ENCODE data around the gene RBMS1. TPM values are rescaled to one million over a fixed set of nuclear protein-coding genes. Genes with fewer than 3 reads are reported as not detected.
"Not testable (repeated sequence)": the region's sequence is repeated elsewhere in the genome, so short reads cannot be mapped to it uniquely, and the experiment has no call there.

Gene RBMS1
- total and polyA plus RNA-seq, 5 experiments from 2014 or later: 80.0 to 125 (median 106) TPM

DNA sequence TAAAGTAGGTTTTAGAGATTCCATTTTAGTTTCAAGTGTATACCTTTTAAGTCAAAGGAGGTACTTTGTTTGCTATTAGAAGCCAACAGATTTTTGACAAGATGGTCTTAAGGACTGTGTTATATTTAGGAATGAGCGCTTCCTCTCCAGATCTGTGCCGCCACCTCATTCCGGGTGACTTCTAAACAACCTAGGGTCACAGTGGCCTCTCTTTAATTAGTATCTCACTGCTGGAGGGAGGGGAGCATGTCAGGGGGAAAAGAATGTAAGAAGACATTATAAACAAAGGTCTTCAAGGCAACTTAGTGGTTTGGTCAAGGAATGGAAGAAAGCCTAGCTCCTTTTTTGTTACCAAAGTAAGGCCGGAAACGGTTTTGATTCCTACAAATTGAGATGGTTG is 67.0 kb downstream of the RBMS1 start:
- Mint-ChIP-seq H3K9me3 (peaks cover 0 to 11% (median 0%) of the 10 kb centered on the region in 9 donors), H3K4me1 (peaks cover 35 to 73% (median 61%) of the 10 kb centered on the region in 4 donors), H3K4me3 (peak overlapping the region in 7 of 10 donors; percentile 1 to 52 (median 19)), H3K27me3 (no peaks in the 10 kb centered on the region), H3K36me3 (peaks cover 5 to 9% (median 8%) of the 10 kb centered on the region in 3 donors), H3K27ac (peak overlapping the region in 8 of 10 donors; percentile 52 to 88 (median 76))
- ATAC-seq (no peak), DNase-seq (no peak)
- POLR2A ChIA-PET: interaction anchor here (0.7 to 4.9 kb wide), 4 partner anchors 9 to 63 kb away, joined by 4 to 59 read pairs (median 18); no protein-coding TSS in a partner anchor

DNA sequence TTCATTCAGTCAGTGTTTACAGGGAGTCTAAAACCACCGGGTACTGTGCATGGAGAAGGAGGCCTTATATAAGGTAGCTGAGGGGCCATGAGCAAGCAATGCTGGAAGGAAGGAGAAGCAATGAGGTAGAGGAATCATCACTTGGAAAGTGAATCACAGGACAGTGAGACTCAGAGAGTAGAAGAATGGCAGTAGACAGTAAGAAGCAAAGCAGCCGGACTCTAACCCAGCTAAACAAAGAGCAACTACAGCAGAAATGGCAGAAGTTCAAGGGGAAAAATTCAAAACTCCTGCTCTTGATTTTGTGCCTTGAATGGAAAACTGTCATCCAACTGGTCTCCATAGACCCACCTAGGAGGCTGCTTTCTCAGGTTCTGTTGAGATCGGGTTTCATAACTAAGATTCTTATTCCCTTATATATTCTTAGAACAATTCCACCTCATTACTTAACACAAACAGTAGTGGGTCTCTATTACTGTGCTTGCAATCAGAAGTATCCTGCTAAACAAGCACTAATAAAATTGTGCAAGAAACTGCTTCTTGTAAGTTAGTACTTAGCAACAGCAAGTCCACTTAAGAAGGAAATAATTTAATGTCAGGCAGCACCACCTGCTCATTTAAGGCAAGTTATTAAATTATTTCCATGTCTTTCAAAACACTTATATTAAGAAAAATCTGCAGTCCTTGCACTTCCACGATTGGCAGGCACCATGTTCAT is 68.0 kb downstream of the RBMS1 start:
- peaks cover 0 to 9% (median 0%) of the 10 kb centered on the region in 9 donors for H3K9me3 Mint-ChIP-seq
- DNase-seq (no peak), ATAC-seq (no peak)
- H3K4me1 Mint-ChIP-seq: peaks cover 34 to 74% (median 67%) of the 10 kb centered on the region in 4 donors
- H3K36me3 Mint-ChIP-seq: peaks cover 4 to 6% (median 4%) of the 10 kb centered on the region in 3 donors
- peak overlapping the region in 6 of 10 donors; percentile 38 to 87 (median 78) for H3K27ac Mint-ChIP-seq
- H3K27me3 Mint-ChIP-seq: no peaks in the 10 kb centered on the region
- peak overlapping the region in 4 of 10 donors; percentile 26 to 70 (median 36) for H3K4me3 Mint-ChIP-seq
- POLR2A ChIA-PET: interaction anchor here (0.7 to 4.9 kb wide), 3 partner anchors 8 to 19 kb away, joined by 4 to 59 read pairs (median 6); no protein-coding TSS in a partner anchor

DNA sequence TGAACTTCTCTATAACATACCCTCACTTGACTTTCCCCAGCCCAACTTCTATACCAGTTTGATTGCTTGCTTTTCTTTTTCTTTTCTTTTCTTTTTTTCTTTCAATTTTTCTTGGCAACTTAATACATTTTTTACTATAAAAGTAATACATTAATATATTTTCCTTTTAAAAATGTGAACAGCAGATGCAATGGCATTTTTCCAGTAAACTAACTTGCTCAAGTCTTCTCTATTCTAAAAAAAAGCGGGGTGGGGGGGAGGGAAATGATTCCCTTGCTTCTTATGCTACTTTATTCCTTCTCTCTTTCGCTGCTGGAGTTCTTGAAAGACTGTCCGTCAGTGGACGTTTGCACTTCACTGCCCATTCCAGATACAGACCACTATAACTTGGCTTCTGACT is 70.5 kb downstream of the RBMS1 start:
- H3K27ac Mint-ChIP-seq: peak overlapping the region in 8 of 10 donors; percentile 25 to 93 (median 70)
- peaks cover 0 to 9% (median 0%) of the 10 kb centered on the region in 9 donors for H3K9me3 Mint-ChIP-seq
- POLR2A ChIA-PET: interaction anchor here (1.4 kb wide), 1 partner anchor 9 kb away, joined by 3 read pairs; no protein-coding TSS in a partner anchor
- DNase-seq (no peak), ATAC-seq (no peak)
- H3K4me1 Mint-ChIP-seq: peaks cover 38 to 75% (median 69%) of the 10 kb centered on the region in 4 donors
- H3K27me3 Mint-ChIP-seq: no peaks in the 10 kb centered on the region
- peak overlapping the region in 5 of 10 donors; percentile 3 to 60 (median 37) for H3K4me3 Mint-ChIP-seq
- no peaks in the 10 kb centered on the region for H3K36me3 Mint-ChIP-seq

- Mint-ChIP-seq H3K4me1 (peaks cover 40 to 74% (median 69%) of the 10 kb centered on the region in 4 donors), H3K27ac (peak overlapping the region in 9 of 10 donors; percentile 11 to 89 (median 76)), H3K4me3 (peak overlapping the region in 9 of 10 donors; percentile 26 to 74 (median 51))
- H3K36me3 Mint-ChIP-seq, H3K9me3 Mint-ChIP-seq, H3K27me3 Mint-ChIP-seq: not testable (repeated sequence)
- ATAC-seq (peak; percentile 23 to 24), DNase-seq (peak in 3 of 10 donors; percentile 46 to 55 (median 55))
- POLR2A ChIA-PET: interaction anchor here (1.0 kb wide), 1 partner anchor 14 kb away, joined by 6 read pairs; no protein-coding TSS in a partner anchor
These were observed 71.7 kb downstream of the RBMS1 start for GRCh38 chr2:160421646-160422501.

GRCh38 chr2:160420711-160421110 is 72.9 kb downstream of the RBMS1 start:
- peaks cover 34 to 72% (median 58%) of the 10 kb centered on the region in 4 donors for H3K4me1 Mint-ChIP-seq
- peaks cover 0 to 9% (median 0%) of the 10 kb centered on the region in 9 donors for H3K9me3 Mint-ChIP-seq
- H3K27ac Mint-ChIP-seq: peak overlapping the region in 3 of 10 donors; percentile 74 to 78 (median 76)
- DNase-seq (no peak), ATAC-seq (no peak)
- no peaks in the 10 kb centered on the region for H3K36me3 Mint-ChIP-seq
- H3K27me3 Mint-ChIP-seq: no peaks in the 10 kb centered on the region
- peak overlapping the region in 2 of 10 donors; percentile 11 to 16 for H3K4me3 Mint-ChIP-seq
- POLR2A ChIA-PET: interaction anchor here (1.2 to 2.3 kb wide), 2 partner anchors 9 to 13 kb away, joined by 3 to 8 read pairs; no protein-coding TSS in a partner anchor

GRCh38 chr2:160419776-160420505 is 73.7 kb downstream of the RBMS1 start:
- H3K4me1 Mint-ChIP-seq: peaks cover 34 to 70% (median 56%) of the 10 kb centered on the region in 4 donors
- no peaks in the 10 kb centered on the region for H3K36me3 Mint-ChIP-seq
- POLR2A ChIA-PET: interaction anchor here (1.1 to 2.3 kb wide), 3 partner anchors 8 to 69 kb away, joined by 3 to 8 read pairs (median 4); no protein-coding TSS in a partner anchor
- H3K27me3 Mint-ChIP-seq: no peaks in the 10 kb centered on the region
- H3K4me3 Mint-ChIP-seq: peak overlapping the region in 2 of 10 donors; percentile 3 to 11
- DNase-seq (no peak), ATAC-seq (no peak)
- H3K27ac Mint-ChIP-seq: peak overlapping the region in 9 of 10 donors; percentile 13 to 78 (median 56)
- H3K9me3 Mint-ChIP-seq: peaks cover 0 to 9% (median 0%) of the 10 kb centered on the region in 9 donors

GRCh38 chr2:160418853-160419252 is 74.8 kb downstream of the RBMS1 start:
- Mint-ChIP-seq H3K4me3 (no peak overlapping the region), H3K27ac (peak overlapping the region in 4 of 10 donors; percentile 2 to 58 (median 36)), H3K4me1 (peaks cover 37 to 70% (median 57%) of the 10 kb centered on the region in 4 donors), H3K27me3 (no peaks in the 10 kb centered on the region), H3K36me3 (peaks cover 0 to 3% (median 0%) of the 10 kb centered on the region in 3 donors), H3K9me3 (peaks cover 0 to 9% (median 0%) of the 10 kb centered on the region in 9 donors)
- POLR2A ChIA-PET: interaction anchor here (0.8 to 2.3 kb wide), 2 partner anchors 12 to 24 kb away, joined by 3 to 8 read pairs; no protein-coding TSS in a partner anchor
- no peak for ATAC-seq
- no peak for DNase-seq

DNA sequence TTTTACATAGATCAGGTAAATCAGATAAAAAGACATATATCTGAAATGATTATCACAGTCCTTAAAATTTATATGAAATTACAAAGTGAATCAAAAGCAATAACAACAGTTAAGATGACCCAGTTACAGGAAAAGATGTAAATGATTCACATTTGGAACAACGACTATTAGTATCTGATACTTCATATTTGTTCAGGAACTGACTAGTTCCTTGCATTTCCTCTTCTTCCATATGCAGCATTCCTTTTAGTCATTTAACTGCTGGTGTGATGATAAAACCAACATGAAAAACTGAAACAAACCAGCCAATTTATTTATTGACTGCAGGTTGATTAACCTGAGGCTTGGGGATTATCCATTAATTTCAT is 75.2 kb downstream of the RBMS1 start:
- no peaks in the 10 kb centered on the region for H3K27me3 Mint-ChIP-seq
- DNase-seq (no peak), ATAC-seq (no peak)
- no peak overlapping the region for H3K4me3 Mint-ChIP-seq
- POLR2A ChIA-PET: interaction anchor here (1.2 to 2.3 kb wide), 2 partner anchors 11 kb away, joined by 4 to 8 read pairs; no protein-coding TSS in a partner anchor
- H3K36me3 Mint-ChIP-seq: peaks cover 0 to 3% (median 0%) of the 10 kb centered on the region in 3 donors
- H3K9me3 Mint-ChIP-seq: peaks cover 0 to 5% (median 0%) of the 10 kb centered on the region in 9 donors
- peak overlapping the region in 7 of 10 donors; percentile 2 to 80 (median 33) for H3K27ac Mint-ChIP-seq
- H3K4me1 Mint-ChIP-seq: peaks cover 33 to 69% (median 53%) of the 10 kb centered on the region in 4 donors

DNA sequence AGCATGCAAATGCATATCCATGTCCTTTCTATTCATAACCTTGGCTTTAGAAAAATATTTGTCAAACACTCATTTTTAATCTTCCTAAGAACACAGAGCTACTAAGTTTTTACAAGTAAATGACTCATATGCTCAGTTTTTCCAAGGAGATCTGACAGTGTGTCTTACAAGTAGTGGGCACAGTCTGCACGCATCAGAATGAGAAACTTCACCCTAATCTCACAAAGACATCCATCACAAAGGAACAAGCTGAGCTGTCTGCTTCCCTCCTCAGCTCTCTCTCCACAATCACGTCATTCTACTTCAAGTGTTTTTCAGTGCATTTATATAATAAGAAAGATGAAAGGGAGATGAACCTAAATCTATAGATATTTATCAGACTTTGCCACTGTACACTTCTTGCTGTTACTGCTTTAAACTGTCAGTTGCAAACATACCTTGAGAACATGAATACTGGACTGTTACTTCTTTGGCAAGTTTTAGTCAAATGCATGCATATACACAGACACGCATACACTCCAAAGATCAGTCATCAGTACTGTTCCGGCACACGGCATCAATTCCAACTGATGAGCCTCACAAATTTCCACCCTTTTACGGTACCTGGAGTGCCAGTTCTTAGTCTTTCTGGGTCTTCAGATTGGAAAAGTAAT is 75.7 kb downstream of the RBMS1 start:
- ATAC-seq (peak; percentile 87 to 88), DNase-seq (peak in 1 of 10 donors; percentile 18)
- Mint-ChIP-seq H3K27me3 (no peaks in the 10 kb centered on the region), H3K4me3 (peak overlapping the region in 4 of 10 donors; percentile 3 to 45 (median 20)), H3K36me3 (peaks cover 0 to 3% (median 0%) of the 10 kb centered on the region in 3 donors), H3K4me1 (peaks cover 33 to 71% (median 53%) of the 10 kb centered on the region in 4 donors), H3K27ac (peak overlapping the region; percentile 12 to 90 (median 52)), H3K9me3 (peaks cover 0 to 2% (median 0%) of the 10 kb centered on the region in 9 donors)
- POLR2A ChIA-PET: interaction anchor here (1.0 to 1.2 kb wide), 2 partner anchors 8 to 11 kb away, joined by 4 read pairs; no protein-coding TSS in a partner anchor

GRCh38 chr2:160415991-160416390 is 77.6 kb downstream of the RBMS1 start:
- Mint-ChIP-seq H3K27me3 (no peaks in the 10 kb centered on the region), H3K36me3 (peaks cover 0 to 3% (median 0%) of the 10 kb centered on the region in 3 donors), H3K27ac (peak overlapping the region in 2 of 10 donors; percentile 22 to 40), H3K9me3 (no peaks in the 10 kb centered on the region), H3K4me3 (no peak overlapping the region), H3K4me1 (peaks cover 39 to 71% (median 53%) of the 10 kb centered on the region in 4 donors)
- no peak for DNase-seq
- ATAC-seq: no peak
- POLR2A ChIA-PET: no interaction called here

DNA sequence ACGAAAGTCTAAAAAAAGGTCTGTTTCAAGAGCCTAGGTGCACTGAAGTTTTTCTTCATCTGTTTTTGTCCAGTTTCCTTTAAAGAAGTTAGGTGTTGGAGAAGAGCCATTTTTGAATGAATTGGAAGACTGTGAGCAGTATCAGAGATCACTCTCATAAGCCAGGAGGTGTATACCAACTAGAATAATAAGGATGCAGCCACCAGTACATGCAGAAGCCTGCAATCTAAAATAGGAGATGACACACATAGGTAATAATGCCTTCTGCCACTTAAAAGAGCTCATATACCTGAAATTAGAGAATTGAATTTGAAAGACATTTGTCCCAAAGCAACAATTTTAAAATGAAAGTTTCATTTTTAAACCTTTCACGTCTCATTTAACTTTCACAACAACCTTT is 81.7 kb downstream of the RBMS1 start:
- Mint-ChIP-seq H3K9me3 (peaks cover 0 to 1% (median 0%) of the 10 kb centered on the region in 9 donors), H3K36me3 (peaks cover 0 to 3% (median 0%) of the 10 kb centered on the region in 3 donors), H3K27ac (peak overlapping the region; percentile 51 to 96 (median 90)), H3K4me3 (peak overlapping the region; percentile 49 to 85 (median 80)), H3K27me3 (no peaks in the 10 kb centered on the region), H3K4me1 (peaks cover 39 to 64% (median 57%) of the 10 kb centered on the region in 4 donors)
- POLR2A ChIA-PET: interaction anchor here (0.8 to 3.5 kb wide), 7 partner anchors 8 to 89 kb away, joined by 3 to 33 read pairs (median 3); no protein-coding TSS in a partner anchor
- no peak for DNase-seq
- ATAC-seq: no peak
